Parathyroid adenoma (tissue), 2 donors: ENCODE data around the gene ATAD3C.
A peak's percentile ranks its signal among the peaks of the same experiment; 100 is the strongest.
"Not testable (repeated sequence)": the region's sequence is repeated elsewhere in the genome, so short reads cannot be mapped to it uniquely, and the experiment has no call there.

Source experiments
- H2AFZ ChIP-seq: fragments of 300-600 bp; sonication (generic); one replicate; pipeline ENCODE4 v1.7.0; 2017; ENCODE audit warnings: antibody characterized with exemption, mild to moderate bottlenecking
- H3K27ac ChIP-seq: fragments of 300-600 bp; sonication (generic); one replicate; pipeline ENCODE4 v1.7.0; 2017
- H3K27me3 ChIP-seq: fragments of 300-600 bp; sonication (generic); one replicate; pipeline ENCODE4 v1.7.0; 2017; ENCODE audit warnings: low read length; ENCODE audit not compliant: control insufficient read depth, insufficient read depth
- H3K36me3 ChIP-seq: fragments of 300-600 bp; sonication (generic); one replicate; pipeline ENCODE4 v1.7.0; 2017; ENCODE audit warnings: low read length; ENCODE audit not compliant: control insufficient read depth, insufficient read depth
- H3K4me1 ChIP-seq: fragments of 300-600 bp; sonication (generic); one replicate; pipeline ENCODE4 v1.7.0; 2017; ENCODE audit warnings: control low read depth
- H3K4me2 ChIP-seq: fragments of 300-600 bp; sonication (generic); one replicate; pipeline ENCODE4 v1.7.0; 2017; ENCODE audit warnings: low read length
- H3K4me3 ChIP-seq: fragments of 300-600 bp; sonication (generic); one replicate; pipeline ENCODE4 v1.7.0; 2017; ENCODE audit warnings: low read depth, low read length
- H3K79me2 ChIP-seq: fragments of 300-600 bp; sonication (generic); one replicate; pipeline ENCODE4 v1.7.0; 2017; ENCODE audit warnings: control low read depth
- H3K9ac ChIP-seq: fragments of 300-600 bp; sonication (generic); one replicate; pipeline ENCODE4 v1.7.0; 2017; ENCODE audit warnings: mild to moderate bottlenecking
- H3K9me3 ChIP-seq: fragments of 300-600 bp; sonication (generic); one replicate; pipeline ENCODE4 v1.7.0; 2017; ENCODE audit warnings: low read length; ENCODE audit not compliant: control insufficient read depth
- TF ChIP-seq, protein P1 (sequence below): fragments of 300-600 bp; sonication (generic); IDR thresholded peaks from one replicate; pipeline ENCODE4 v1.7.0; 2017; ENCODE audit warnings: antibody characterized with exemption, mild to moderate bottlenecking
- donor health status: primary hyperparathyroidism.

ATAD3C gene

DNA sequence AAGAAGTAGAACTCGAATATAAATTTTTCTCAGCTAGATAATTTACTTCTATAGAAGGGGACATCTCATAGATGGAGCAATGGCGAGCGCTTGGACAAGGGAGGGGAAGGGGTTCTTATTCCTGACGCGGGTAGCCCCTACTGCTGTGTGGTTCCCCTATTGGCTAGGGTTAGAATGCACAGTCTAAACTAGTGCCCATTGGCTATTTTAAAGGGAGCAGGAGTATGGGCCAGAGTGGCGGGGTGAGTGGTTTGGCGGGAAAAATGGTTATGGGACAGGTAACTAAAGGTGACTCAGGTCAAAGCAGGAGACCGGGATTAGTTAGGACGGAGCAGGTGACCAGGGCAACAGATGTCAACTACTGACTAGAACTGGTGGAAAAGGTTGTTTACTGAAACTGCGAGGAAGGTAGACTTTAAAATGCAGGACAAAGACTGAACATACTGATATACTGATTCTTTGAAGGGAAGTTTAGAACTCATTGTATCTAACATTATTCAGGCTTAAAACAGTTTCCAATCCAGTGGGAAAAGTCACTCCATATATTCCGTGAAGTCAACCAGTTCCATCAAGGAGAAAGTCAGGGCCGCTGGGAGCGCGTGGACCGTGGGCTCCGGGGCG, 61.5 kb downstream of the ATAD3C start:
- no peak overlapping the region for H3K9ac ChIP-seq
- no peaks in the 10 kb centered on the region for H3K79me2 ChIP-seq
- no peaks in the 10 kb centered on the region for H3K27me3 ChIP-seq
- no peaks in the 10 kb centered on the region for H3K9me3 ChIP-seq
- H3K27ac ChIP-seq, result peak overlapping the region; percentile 83
- H3K36me3 ChIP-seq, result no peaks in the 10 kb centered on the region
- TF ChIP-seq, protein P1, sequence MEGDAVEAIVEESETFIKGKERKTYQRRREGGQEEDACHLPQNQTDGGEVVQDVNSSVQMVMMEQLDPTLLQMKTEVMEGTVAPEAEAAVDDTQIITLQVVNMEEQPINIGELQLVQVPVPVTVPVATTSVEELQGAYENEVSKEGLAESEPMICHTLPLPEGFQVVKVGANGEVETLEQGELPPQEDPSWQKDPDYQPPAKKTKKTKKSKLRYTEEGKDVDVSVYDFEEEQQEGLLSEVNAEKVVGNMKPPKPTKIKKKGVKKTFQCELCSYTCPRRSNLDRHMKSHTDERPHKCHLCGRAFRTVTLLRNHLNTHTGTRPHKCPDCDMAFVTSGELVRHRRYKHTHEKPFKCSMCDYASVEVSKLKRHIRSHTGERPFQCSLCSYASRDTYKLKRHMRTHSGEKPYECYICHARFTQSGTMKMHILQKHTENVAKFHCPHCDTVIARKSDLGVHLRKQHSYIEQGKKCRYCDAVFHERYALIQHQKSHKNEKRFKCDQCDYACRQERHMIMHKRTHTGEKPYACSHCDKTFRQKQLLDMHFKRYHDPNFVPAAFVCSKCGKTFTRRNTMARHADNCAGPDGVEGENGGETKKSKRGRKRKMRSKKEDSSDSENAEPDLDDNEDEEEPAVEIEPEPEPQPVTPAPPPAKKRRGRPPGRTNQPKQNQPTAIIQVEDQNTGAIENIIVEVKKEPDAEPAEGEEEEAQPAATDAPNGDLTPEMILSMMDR, result no peak
- H3K4me3 ChIP-seq, result peak overlapping the region; percentile 91
- H3K4me2 ChIP-seq, result peak overlapping the region; percentile 97
- H3K4me1 ChIP-seq, result peaks cover 3% of the 10 kb centered on the region
- H2AFZ ChIP-seq, result peak overlapping the region; percentile 81

DNA sequence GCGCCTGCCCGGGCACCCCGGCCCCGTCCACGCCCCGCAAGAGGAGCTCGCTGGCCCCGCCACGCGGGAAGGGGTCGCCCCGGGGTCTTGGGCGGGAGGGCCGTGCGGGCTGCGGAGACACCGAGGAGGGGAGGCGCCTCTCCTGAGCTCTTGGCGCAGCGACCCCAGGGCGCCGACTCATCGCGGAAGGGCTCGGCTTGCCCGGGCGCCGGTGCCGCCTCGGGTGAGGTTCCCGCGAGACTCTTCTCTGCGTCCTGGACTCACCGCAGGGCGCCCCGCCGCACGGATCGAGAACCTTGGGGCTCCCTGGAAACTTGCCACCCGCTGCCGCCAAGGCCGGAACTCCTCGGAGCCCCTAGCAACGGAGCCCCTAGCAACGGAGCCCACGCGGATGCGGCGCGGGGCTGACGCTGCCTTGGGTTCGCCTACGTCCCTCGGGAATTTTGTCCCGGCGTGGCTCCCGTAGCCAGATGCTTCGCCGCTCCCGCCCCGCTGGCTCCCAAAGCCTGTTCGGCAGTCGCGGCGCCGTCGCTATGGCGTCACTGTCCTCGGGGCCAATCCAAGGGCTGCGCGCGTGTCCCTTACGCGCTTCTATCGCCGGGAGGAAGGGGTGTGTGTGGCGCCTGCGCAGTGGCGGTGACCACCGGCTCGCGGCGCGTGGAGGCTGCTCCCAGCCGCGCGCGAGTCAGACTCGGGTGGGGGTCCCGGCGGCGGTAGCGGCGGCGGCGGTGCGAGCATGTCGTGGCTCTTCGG, 62.2 kb downstream of the ATAD3C start, which contains the start of gene ATAD3A:
ATAD3A (plus strand) TSS at position 630 of the 753 bp plus-strand sequence; CDS start at position 737, 107 bp downstream.
- H3K9me3 ChIP-seq, result no peaks in the 10 kb centered on the region
- H3K79me2 ChIP-seq, result no peaks in the 10 kb centered on the region
- H3K4me3 ChIP-seq, result peak within 1 kb of the TSS; percentile 91
- TF ChIP-seq, protein P1, result no peak
- H3K36me3 ChIP-seq, result no peaks in the 10 kb centered on the region
- peaks cover 3% of the 10 kb centered on the region for H3K4me1 ChIP-seq
- peak within 1 kb of the TSS; percentile 83 for H3K27ac ChIP-seq
- peak within 1 kb of the TSS; percentile 81 for H2AFZ ChIP-seq
- H3K27me3 ChIP-seq, result no peaks in the 10 kb centered on the region
- peak within 1 kb of the TSS; percentile 97 for H3K4me2 ChIP-seq
- H3K9ac ChIP-seq, result no peak within 1 kb of the TSS

DNA sequence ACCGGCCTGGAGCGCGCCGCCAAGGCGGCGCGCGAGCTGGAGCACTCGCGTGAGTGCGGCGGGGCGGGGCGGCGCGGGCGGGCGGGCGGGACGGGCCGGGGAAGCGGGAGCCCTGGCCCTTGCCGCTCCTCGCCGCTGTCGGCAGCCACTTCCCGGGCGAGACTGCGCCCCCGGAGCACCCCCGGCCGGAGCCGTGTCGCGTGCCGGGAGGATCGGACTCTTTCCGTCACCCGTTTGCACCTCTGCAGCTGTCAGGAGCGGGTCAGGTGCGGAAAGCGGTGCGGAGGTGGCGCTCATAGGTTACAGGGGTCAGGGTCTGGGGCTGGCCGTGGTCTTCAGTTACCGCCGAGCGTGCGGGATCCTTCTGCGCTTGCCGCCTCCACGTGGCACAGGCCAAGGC, 62.9 kb downstream of the ATAD3C start:
- H3K79me2 ChIP-seq, H2AFZ ChIP-seq, H3K9ac ChIP-seq, H3K4me2 ChIP-seq, H3K27ac ChIP-seq, H3K36me3 ChIP-seq, H3K4me1 ChIP-seq, H3K27me3 ChIP-seq, H3K9me3 ChIP-seq: not testable (repeated sequence)
- H3K4me3 ChIP-seq, result peak overlapping the region; percentile 37

DNA sequence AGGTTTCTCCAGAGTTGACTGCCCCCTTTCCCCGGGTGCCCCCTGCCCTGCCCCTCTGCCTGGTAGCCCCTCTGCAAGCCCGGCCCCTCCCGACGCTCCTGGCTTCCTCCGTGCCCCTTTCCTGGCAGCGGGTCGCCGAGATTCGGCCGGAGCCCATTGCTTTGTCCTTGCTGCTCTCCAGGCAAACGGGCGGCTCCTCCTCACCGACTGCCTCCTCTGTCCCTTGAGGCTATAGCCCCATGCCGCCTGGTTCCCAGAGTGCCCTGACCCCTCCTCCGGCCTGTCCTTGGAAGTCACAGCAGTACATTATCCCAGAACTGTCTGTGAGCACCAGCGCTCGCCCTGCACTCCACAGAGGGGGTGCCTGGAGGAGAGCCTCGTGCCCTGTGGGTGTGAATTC, 64.2 kb downstream of the ATAD3C start:
- not testable (repeated sequence) for H3K9ac ChIP-seq, H3K27me3 ChIP-seq, H3K36me3 ChIP-seq, H3K4me3 ChIP-seq, H2AFZ ChIP-seq, H3K27ac ChIP-seq, H3K4me2 ChIP-seq, H3K9me3 ChIP-seq, H3K4me1 ChIP-seq, H3K79me2 ChIP-seq

DNA sequence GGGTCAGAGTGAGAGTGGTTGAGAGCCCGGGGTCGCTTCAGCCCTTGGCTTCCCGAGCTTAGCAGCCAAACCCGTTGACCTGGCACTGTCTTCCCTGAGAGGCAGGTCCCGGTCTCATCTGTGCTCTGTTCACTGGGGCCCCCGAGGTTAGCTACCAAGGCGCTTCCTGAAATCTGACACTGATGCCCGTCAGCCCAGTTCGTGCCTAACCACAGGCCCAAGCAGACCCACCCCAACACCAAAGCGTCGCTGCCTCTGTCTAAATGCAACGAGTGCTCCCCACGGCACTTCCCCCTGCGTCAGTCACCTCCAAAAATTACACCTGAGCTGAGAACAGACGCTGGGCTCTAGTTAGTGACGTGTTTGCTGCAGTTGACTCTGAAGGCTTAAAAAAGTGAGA, 64.9 kb downstream of the ATAD3C start:
- H3K4me3 ChIP-seq, H3K27me3 ChIP-seq, H3K4me2 ChIP-seq, H3K4me1 ChIP-seq, H3K9ac ChIP-seq, H3K27ac ChIP-seq, H3K36me3 ChIP-seq, H2AFZ ChIP-seq, H3K79me2 ChIP-seq, H3K9me3 ChIP-seq: not testable (repeated sequence)

DNA sequence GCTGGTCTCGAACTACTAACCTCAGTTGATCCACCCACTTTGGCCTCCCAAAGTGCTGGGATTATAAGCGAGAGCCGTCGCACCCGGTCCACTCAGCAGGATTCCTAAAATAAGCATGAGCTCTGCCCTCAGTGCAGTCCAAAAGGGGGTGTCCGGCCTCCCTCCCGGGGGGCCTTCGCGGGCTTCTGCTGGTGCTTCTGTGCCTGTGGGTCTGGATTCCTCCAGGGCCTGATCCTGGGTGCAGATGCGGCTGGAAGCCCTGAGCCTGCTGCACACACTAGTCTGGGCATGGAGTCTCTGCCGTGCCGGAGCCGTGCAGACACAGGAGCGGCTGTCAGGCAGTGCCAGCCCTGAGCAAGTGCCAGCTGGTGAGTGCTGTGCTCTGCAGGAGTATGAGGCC, 67.4 kb downstream of the ATAD3C start:
- H3K9me3 ChIP-seq, H3K4me1 ChIP-seq, H3K27ac ChIP-seq, H3K4me3 ChIP-seq, H3K9ac ChIP-seq, H3K4me2 ChIP-seq, H3K79me2 ChIP-seq, H3K36me3 ChIP-seq, H2AFZ ChIP-seq, H3K27me3 ChIP-seq: not testable (repeated sequence)
